ENCODE measurements around the gene TMEM184C.

GRCh38 chr4:147707892-147708672, 90.9 kb downstream of the TMEM184C start:
- peak; percentile 85 for TF ChIP-seq CTCF (IDR thresholded peaks at IDR 0.05; ENCODE audit: insufficient read depth, low read length)
- no peak for TF ChIP-seq GABPA (IDR thresholded peaks at IDR 0.05; ENCODE audit: low read depth)
- TF ChIP-seq POLR2AphosphoS5 (IDR thresholded peaks at IDR 0.05; ENCODE audit: low read depth), result no peak
